GM18951 (cell line): ENCODE measurements around the gene FAM120B.
"Not testable (repeated sequence)": the region's sequence is repeated elsewhere in the genome, so short reads cannot be mapped to it uniquely, and the experiment has no call there.

Experiments
- POLR2A ChIP-seq: IDR thresholded peaks from 4 replicates; pipeline ENCODE4 v1.6.1; 2011; ENCODE audit warnings: mild to moderate bottlenecking; ENCODE audit not compliant: insufficient read length, insufficient read depth; ENCODE audit errors: extremely low read depth
- in situ Hi-C: fragments of 300-500 bp; cut with MboI; formaldehyde crosslinking; loops from one replicate; pipeline ENCODE4 v1.12.0; 2022; ENCODE audit warnings: low sequenced_read_pairs, mixed read lengths, inconsistent platforms; ENCODE audit not compliant: unreplicated experiment

The FAM120B gene

GRCh38 chr6:170394980-170395379 is 88.4 kb downstream of the FAM120B start:
- TF ChIP-seq POLR2A: no peak
- in situ Hi-C loops: no loop called here

DNA sequence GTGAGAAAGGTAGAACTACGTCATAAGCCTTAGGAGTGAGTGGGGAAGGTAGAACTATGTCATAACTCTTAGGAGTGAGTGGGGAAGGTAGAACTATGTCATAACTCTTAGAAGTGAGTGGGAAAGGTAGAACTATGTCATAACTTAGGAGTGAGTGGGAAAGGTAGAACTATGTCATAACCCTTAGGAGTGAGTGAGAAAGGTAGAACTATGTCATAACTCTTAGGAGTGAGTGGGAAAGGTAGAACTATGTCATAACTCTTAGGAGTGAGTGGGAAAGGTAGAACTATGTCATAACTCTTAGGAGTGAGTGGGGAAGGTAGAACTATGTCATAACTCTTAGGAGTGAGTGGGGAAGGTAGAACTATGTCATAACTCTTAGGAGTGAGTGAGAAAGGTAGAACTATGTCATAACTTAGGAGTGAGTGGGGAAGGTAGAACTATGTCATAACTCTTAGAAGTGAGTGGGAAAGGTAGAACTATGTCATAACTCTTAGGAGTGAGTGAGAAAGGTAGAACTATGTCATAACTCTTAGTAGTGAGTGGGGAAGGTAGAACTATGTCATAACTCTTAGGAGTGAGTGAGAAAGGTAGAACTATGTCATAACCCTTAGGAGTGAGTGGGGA is 92.3 kb downstream of the FAM120B start:
- in situ Hi-C loops: not testable (repeated sequence)

GRCh38 chr6:170399955-170400558 is 93.5 kb downstream of the FAM120B start:
- in situ Hi-C loops: not testable (repeated sequence)

GRCh38 chr6:170402318-170403040 is 95.9 kb downstream of the FAM120B start:
- in situ Hi-C loops: no loop called here

GRCh38 chr6:170403451-170403850 is 96.9 kb downstream of the FAM120B start:
- TF ChIP-seq POLR2A: no peak
- in situ Hi-C loops: no loop called here

More at GRCh38 chr6:170402318-170403040, 95.9 kb downstream of the FAM120B start:
- no peak for TF ChIP-seq POLR2A

DNA sequence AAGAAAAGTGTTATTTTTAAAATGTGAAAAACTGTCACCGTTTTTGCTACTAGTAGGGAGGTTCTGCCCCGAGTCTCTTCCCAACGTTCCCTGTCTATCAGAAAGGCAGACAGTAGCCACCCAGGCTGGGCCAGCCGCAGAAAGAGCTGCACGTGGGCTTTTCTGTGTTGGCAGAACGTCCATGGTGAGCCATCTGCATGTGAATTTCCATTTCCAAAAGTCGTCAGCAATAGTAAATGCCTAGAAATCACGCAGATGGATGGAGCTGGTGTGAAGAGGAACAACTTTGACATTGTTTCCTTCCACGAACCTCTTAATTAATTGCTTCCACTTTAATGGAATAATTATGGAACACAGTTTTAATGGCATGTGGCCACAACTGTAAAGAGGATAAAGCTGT is 97.5 kb downstream of the FAM120B start:
- no peak for TF ChIP-seq POLR2A
- in situ Hi-C loops: no loop called here

- no peak for TF ChIP-seq POLR2A
- in situ Hi-C loops: no loop called here
Measured at GRCh38 chr6:170404697-170405096, 98.1 kb downstream of the FAM120B start.

DNA sequence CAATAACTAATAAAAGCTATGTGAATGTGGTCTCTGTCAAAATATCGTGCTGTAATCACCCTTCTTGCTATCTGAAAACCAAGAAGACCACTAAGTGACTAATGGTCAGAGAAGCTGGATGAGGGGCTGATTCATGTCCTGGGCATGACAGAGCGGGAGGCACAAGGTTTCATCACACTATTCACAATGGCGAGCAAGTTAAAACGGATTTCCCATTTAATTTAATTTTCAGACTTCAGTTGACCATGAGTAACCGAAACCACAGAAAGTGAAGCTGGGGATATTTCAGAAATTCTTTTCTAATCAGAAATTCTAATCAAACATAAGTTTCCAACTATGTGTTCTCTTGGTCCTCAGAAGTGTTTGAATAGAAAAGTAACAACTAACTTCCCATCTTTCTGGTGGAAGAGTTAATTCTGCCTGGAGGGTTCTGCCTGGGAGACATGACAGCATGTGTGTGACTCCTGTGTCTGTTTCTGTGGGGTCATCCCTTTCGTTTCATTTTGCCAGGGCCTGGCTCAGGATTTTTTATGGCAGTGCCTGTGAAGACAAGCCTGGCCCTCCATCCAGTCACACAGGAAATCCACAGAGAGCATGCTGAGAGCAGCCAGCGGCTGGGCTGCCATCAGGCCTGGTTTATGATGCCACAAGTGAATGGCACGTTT is 98.9 kb downstream of the FAM120B start:
- no peak for TF ChIP-seq POLR2A

DNA sequence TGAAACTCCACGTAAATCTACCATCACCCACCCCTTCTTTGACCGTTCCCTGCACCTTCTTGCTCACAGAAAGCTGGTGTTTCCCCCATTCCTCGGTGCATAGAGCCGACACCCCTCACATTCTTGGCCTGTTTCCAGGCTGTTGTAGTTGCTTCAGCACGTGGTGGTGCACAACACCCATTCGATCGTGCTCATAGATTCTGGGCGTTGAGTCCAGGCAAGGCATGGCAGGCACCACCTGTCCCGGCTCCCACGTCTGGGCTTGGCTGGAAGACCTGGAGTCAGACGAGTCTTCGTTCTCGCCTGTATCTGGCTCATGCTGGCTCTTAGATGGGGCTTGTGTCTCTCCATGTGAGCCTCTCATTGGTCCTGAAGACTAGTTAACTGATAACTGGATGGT is 100.6 kb downstream of the FAM120B start:
- no peak for TF ChIP-seq POLR2A
- in situ Hi-C loops: no loop called here

More for the DNA sequence above, 98.9 kb downstream of the FAM120B start:
- in situ Hi-C loops: no loop called here

DNA sequence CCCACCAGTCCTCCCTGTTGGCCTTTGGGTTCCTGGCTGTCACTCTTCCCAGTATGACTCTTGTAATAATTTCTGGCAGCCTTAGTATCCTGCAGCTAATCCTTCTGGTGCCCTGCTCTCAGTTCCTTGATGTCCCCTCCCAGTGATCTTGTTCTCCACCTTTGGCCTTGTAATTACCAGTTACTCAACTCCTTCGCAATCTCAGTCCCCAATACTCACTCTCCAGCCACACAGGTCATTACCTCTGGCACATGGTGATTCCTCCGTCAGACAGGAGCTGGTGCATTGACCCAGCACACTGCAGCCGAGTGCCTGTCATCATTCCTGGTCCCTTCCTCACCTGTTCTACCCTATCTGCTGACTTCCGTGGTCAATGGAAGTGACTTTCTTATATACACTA is 101.4 kb downstream of the FAM120B start:
- no peak for TF ChIP-seq POLR2A

DNA sequence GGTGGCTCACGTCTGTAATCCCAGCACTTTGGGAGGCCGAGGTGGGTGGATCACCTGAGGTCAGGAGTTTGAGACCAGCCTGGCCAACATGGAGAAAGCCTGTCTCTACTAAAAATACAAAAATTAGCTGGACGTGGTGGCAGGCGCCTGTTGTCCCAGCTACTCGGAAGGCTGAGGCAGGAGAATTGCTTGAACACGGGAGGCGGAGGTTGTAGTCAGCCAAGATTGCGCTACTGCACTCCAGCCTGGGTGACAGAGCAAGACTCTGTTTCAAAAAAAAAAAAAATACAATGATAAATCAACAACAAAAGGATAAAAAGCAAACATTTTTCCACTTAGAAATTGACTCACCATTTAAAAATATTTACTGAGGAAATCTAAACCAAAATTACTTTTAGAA is 103.2 kb downstream of the FAM120B start:
- in situ Hi-C loops: not testable (repeated sequence)

More for the DNA sequence above, 101.4 kb downstream of the FAM120B start:
- in situ Hi-C loops: no loop called here

DNA sequence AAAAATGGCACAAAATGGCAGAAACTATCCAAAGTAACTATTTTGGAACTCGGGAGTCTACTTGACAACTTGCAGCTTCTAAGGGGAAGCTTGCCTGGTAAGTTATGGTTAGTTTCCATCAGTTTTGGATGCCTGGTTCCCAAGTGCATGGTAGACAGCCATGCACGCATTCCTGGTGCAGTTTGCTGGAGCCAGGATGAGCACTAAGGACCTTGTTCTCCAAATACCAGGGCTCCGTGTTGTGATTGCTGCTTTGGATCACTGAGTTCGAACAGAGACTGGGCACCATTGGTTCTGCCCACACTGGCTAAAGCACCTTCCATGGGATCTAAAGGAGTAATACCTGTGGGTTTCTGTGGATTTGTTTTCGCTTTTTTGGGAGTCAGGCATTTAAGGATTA is 103.7 kb downstream of the FAM120B start:
- no peak for TF ChIP-seq POLR2A
- in situ Hi-C loops: no loop called here

DNA sequence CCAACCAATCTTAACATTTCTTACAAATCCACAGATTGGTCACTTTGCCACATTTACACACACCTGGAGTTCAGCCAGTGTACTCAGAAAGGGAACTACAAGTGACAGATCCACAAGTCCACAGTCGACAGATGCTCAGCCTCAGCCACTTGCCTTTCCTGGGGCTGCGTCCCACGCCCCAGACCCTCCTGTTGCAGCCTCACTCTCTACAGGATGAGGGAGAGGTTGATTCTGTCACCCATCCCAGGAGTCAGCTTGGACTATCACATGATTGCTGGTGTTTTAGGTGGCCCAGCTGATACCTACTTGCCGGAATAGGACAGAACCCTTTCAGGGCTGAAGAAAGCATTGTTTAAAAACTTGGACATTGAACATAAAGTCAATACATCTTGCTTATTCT is 108.8 kb downstream of the FAM120B start:
- no peak for TF ChIP-seq POLR2A
- in situ Hi-C loops: no loop called here

DNA sequence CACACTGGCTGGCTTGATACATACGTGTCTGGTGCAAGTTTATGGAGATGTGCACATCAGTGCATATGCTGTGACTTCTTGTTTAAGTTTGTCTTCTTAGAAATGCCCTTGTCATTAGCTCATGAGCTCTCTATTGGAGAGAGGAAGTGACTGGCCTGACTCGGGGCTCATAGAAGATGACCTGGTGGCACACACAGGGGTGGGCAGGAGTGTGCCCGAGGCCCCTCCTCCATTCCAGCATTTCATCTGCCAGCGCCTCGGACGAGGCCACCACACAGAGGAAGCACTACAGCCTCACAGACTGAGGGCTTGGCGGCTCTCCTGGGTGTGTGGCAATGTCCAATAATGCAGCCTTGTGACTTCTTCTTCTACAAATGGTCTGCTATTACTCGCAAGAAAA is 109.7 kb downstream of the FAM120B start:
- in situ Hi-C loops: no loop called here
- no peak for TF ChIP-seq POLR2A
